Gastrocnemius medialis (tissue), 4 donors: ENCODE results near the gene PLA2G6.

Experiments
- CTCF ChIP-seq, 5 experiments: fragments of 450-650 bp in 3 of 5; fragments of 200-600 bp in 2 of 5; sonication (generic) in 2 of 5; IDR thresholded peaks in 4 of 5; conservative IDR thresholded peaks in 1 of 5; 1 replicate in 4 of 5; 2 replicates in 1 of 5; pipeline ENCODE4 v1.5.1; 2016 to 2019; ENCODE audit warnings: antibody characterized with exemption in 5 of 5, mild to moderate bottlenecking in 3 of 5, moderate library complexity in 3 of 5
- POLR2A ChIP-seq, 2 donors: fragments of 450-650 bp; IDR thresholded peaks; one replicate each; pipeline ENCODE4 v1.6.1; 2017; ENCODE audit warnings: antibody characterized with exemption in 2 of 2, mild to moderate bottlenecking in 2 of 2, moderate library complexity in 2 of 2

DNA sequence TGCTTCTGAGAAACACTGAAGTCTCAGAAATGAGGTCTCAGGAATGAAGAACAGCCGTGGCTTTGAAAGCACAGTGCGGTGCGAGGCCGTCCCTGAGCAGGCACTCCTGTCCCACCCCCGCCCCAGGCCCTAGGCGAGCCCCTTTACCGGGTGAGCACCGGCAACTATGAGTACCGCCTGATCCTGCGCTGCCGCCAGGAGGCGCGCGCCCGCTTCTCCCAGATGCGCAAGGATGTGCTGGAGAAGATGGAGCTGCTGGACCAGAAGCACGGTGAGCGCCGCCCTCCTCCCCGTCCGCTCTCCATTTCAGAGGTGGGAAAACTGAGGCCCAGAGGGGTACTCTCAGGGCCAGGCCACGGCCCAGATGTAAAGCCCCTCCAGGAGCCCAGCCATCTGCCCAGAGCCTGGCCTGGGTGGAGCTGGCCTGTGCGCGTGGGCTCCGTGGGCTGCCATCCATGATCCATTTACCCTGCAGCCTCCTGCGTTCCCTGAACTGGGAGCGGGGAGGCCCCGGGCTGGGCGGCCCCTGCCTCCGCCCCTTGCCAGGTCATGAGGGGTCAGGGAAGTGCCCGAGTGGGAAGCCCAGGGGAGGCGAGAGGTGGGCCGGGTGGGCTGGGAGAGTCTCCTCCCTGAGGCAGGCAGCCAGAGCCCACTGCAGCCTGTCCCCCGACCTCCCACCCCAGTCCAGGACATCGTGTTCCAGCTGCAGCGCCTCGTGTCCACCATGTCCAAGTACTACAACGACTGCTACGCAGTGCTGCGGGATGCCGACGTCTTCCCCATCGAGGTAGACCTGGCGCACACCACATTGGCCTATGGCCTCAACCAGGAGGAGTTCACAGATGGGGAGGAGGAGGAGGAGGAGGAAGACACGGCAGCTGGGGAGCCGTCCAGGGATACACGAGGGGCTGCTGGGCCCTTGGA is 107.2 kb downstream of the PLA2G6 start:
- TF ChIP-seq POLR2A (IDR thresholded peaks at IDR 0.05) (no peak), CTCF (IDR thresholded peaks at IDR 0.05 in 4 of 5, conservative IDR thresholded peaks at IDR 0.05 in 1 of 5) (no peak)
